Pancreas (tissue), 10 donors: Measurements from ENCODE around the gene TMEM209. TPM values are rescaled to one million over a fixed set of nuclear protein-coding genes. Genes with fewer than 3 reads are reported as not detected.

ENCODE experiments used
- ATAC-seq, 4 donors: fragments of 200-7000 bp; cut with Tn5 transposase; one replicate each; pipeline versions ENCODE4 v1.8.0 to v1.9.1; 2020; ENCODE audit warnings: mild to moderate bottlenecking in 4 of 4, moderate library complexity in 4 of 4
- DNase-seq, 6 donors: peaks; one replicate each; pipeline ENCODE4 v3.0.0-alpha.2; 2020
- FAIRE-seq: peaks from 2 replicates; lab custom pipeline; 2012; peaks lifted over from hg19 to GRCh38; lab: Jason Lieb, UNC
- H3K27ac ChIP-seq, 4 donors: fragments of 200-600 bp; sonication (generic); 1 replicate in 3 of 4; 2 replicates in 1 of 4; pipeline versions ENCODE4 v1.5.0 to v1.8.0; 2020
- H3K27me3 ChIP-seq, 4 donors: fragments of 200-600 bp; one replicate each; pipeline ENCODE4 v1.8.0; 2021
- H3K36me3 ChIP-seq, 3 donors: fragments of 200-600 bp; sonication (generic) in 1 of 3; one replicate each; pipeline versions ENCODE4 v1.5.0 to v1.8.0; 2020 to 2021
- H3K4me1 ChIP-seq, 3 donors: fragments of 200-600 bp; one replicate each; pipeline ENCODE4 v1.8.0; 2021
- H3K4me3 ChIP-seq, 4 donors: fragments of 200-600 bp; sonication (generic) in 2 of 4; one replicate each; pipeline versions ENCODE4 v1.5.0 to v1.8.0; 2020 to 2021
- H3K9me3 ChIP-seq, 4 donors: fragments of 200-600 bp; one replicate each; pipeline ENCODE4 v1.8.0; 2021
- CTCF ChIP-seq, 4 donors: fragments of 200-600 bp; sonication (generic) in 3 of 4; IDR thresholded peaks; one replicate each; pipeline versions ENCODE4 v1.5.0 to v1.8.0; 2021; ENCODE audit warnings: antibody characterized with exemption in 4 of 4
- WGBS, 2 donors: extraction: QIAGEN DNeasy Blood & Tissue Kit; methylation state at CpG; one replicate each; pipeline ENCODE4 v1.1.7; 2013; 5-methylcytosine and 5-hydroxymethylcytosine counted together
- intact Hi-C, 3 donors: fragments of 100-400 bp; cut with DNase I; formaldehyde crosslinking; loops; one replicate each; pipeline versions ENCODE4 v1.11.1 to v1.14.2; 2022
- polyA plus RNA-seq, 2 donors: library from polyadenylated mRNA; stranded (reverse); fragments of 200-250 nt; gene quantifications; one replicate each; pipeline ENCODE4 v1.2.3, GENCODE V29; 2013
- total RNA-seq, 6 donors: library from RNA; stranded (reverse); fragmentation: NEBNext Ultra II Directional in 4 of 6; extraction: Animal tissue kit (Norgen Biotek cat#: 25700) in 4 of 6; gene quantifications; one replicate each; pipeline versions ENCODE4 v1.2.1 to v1.2.4, GENCODE V29; 2021 to 2023
- donor health status: healthy with polysubstance abuse.
- donor health status: DM: no; HTN: no; CAD: no; lungs with moderate emphysema.
- donor health status: DM: no; HTN: no; CAD: no.
- donor health status: control.
- donor health status: control.
- donor health status: Bipolar disorder and iron deficiency.
- donor health status: DM: yes; HTN: yes; CAD: no.
- donor health status: DM: no; HTN: no; CAD: no.
- donor health status: DM: no; HTN: no; CAD: no.
- donor health status: DM: yes; HTN: yes; CAD: no.

Gene TMEM209
- total and polyA plus RNA-seq, 8 donors = 4.2 to 16.1 (median 10.6) TPM

DNA sequence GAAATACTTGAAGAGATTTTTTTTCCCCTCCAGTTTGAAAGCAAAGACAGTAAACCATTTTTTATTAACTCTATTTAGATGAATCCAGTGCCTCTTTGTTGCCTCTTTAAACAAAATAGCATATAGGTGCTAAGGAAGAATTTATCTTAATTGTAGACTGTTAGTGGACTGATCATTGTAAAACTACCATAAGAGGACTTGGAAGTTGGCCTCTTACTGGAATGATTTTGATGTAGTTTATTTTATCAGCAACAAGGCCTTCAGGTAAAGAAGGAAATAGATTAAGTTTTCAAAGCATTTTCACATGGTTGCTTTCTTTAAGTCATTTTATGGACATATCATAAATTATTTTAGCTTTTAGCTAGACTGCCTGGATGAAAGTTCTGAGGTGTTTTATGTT lies 81.7 kb downstream of the TMEM209 start:
- DNase-seq (no peak), FAIRE-seq (no peak), ATAC-seq (no peak)
- H3K36me3 ChIP-seq = peaks cover 6 to 52% (median 16%) of the 10 kb centered on the region in 3 donors
- H3K27me3 ChIP-seq = no peaks in the 10 kb centered on the region
- no peaks in the 10 kb centered on the region for H3K4me1 ChIP-seq
- no peak overlapping the region for H3K27ac ChIP-seq
- H3K4me3 ChIP-seq = no peak overlapping the region
- TF ChIP-seq CTCF (IDR thresholded peaks at IDR 0.05) = no peak
- H3K9me3 ChIP-seq = no peaks in the 10 kb centered on the region
- intact Hi-C loops = no loop called here

DNA sequence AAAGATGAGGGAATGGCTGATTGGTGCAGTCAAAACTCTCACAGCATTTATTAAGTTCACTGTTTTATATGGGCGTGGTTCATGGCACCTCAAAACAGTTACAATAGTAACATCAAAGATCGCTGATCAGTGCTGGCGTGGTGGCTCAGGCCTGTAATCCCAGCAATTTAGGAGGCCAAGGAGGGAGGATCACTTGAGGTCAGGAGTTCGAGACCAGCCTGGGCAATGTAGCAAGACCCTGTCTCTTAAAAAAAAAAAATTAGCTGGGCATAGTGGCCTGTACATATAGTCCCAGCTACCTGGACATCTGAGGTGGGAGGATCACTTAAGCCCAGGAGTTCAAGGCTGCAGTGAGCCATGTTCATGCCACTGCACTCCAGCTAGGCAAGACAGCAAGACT lies 86.4 kb downstream of the TMEM209 start:
- WGBS, 2 donors = 97 to 100% methylated on average over 4 of the region's 4 CpGs
- no peak overlapping the region for H3K27ac ChIP-seq
- H3K36me3 ChIP-seq = peaks cover 5 to 22% (median 7%) of the 10 kb centered on the region in 3 donors
- H3K27me3 ChIP-seq = no peaks in the 10 kb centered on the region
- no peaks in the 10 kb centered on the region for H3K9me3 ChIP-seq
- no peak for ATAC-seq
- no peak for FAIRE-seq
- H3K4me1 ChIP-seq = peaks cover 0 to 10% (median 9%) of the 10 kb centered on the region in 3 donors
- no peak for TF ChIP-seq CTCF (IDR thresholded peaks at IDR 0.05)
- DNase-seq = no peak
- no peak overlapping the region for H3K4me3 ChIP-seq
- intact Hi-C loops = no loop called here

DNA sequence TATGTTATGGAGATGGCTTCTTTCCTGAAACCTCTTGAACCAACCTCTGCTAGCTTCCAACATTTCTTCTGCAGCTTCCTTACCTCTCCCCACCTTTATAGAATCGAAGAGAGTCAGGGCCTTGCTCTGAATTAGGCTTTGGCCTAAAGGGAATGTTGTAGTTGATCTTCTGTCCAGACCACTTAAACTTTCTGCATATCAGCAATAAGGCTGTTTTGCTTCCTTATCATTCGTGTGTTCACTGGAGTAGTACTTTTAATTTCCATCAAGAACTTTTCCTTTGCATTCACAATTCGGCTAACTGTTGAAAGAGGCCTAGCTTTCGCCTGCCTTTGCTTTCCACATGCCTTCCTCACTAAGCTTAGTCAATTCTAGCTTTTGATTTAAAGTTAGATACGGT lies 86.9 kb downstream of the TMEM209 start:
- DNase-seq (no peak), FAIRE-seq (no peak), ATAC-seq (no peak)
- H3K27ac ChIP-seq = no peak overlapping the region
- H3K36me3 ChIP-seq = peaks cover 5 to 17% (median 7%) of the 10 kb centered on the region in 3 donors
- peaks cover 1 to 15% (median 14%) of the 10 kb centered on the region in 3 donors for H3K4me1 ChIP-seq
- no peak for TF ChIP-seq CTCF (IDR thresholded peaks at IDR 0.05)
- H3K4me3 ChIP-seq = no peak overlapping the region
- H3K27me3 ChIP-seq = no peaks in the 10 kb centered on the region
- intact Hi-C loops = no loop called here
- 78 to 95% methylated on average over 5 of the region's 5 CpGs for WGBS, 2 donors
- no peaks in the 10 kb centered on the region for H3K9me3 ChIP-seq

DNA sequence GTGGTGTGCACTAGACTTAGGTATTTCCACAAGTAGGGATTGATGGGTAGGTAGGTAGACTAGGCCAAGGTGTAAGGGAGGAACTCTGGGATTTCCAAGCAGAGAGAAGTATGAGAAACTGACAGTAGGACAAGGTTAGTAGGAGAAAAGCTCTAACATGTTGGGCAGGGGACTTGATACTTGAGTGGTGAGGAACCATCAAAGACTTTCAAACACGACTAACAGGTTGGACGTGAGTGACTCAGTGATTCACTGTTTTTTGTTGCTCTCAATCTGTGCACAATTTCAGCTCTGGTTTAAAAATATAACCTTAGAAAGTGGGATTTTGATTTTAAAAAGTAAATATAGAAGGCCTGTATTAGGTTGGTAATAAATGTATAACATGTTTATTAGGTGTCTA lies 90.4 kb downstream of the TMEM209 start:
- DNase-seq = no peak
- H3K36me3 ChIP-seq = peaks cover 0 to 5% (median 0%) of the 10 kb centered on the region in 3 donors
- H3K27ac ChIP-seq = peak overlapping the region in 1 of 4 donors; percentile 53
- no peaks in the 10 kb centered on the region for H3K27me3 ChIP-seq
- no peak for TF ChIP-seq CTCF (IDR thresholded peaks at IDR 0.05)
- no peak for ATAC-seq
- no peak overlapping the region for H3K4me3 ChIP-seq
- intact Hi-C loops = no loop called here
- FAIRE-seq = no peak
- H3K4me1 ChIP-seq = peaks cover 6 to 29% (median 29%) of the 10 kb centered on the region in 3 donors
- no peaks in the 10 kb centered on the region for H3K9me3 ChIP-seq
- 93 to 97% methylated on average over 2 of the region's 2 CpGs for whole genome bisulfite sequencing, 2 donors

Other genes starting within 250 kb of the TMEM209 start
- gene ZC3HC1, start 154.0 kb downstream of the TMEM209 start, total RNA-seq = 1 to 10 TPM; 3.8 to 7.5 (median 5.2) TPM
- gene ZC3HC1, start 154.0 kb downstream of the TMEM209 start, polyA plus RNA-seq = 10 to 100 TPM in 1 of 2 donors, 1 to 10 TPM in 1; 8.9 to 13.5 TPM
- 10 to 100 TPM; 16.3 to 22.8 (median 21.2) TPM for gene KLHDC10, start 134.9 kb downstream of the TMEM209 start, total RNA-seq
- gene KLHDC10, start 134.9 kb downstream of the TMEM209 start, polyA plus RNA-seq = 10 to 100 TPM in 1 of 2 donors, 1 to 10 TPM in 1; 5.8 to 11.3 TPM
- not detected for gene SSMEM1, start 2.5 kb upstream of the TMEM209 start, total RNA-seq
- under 1 TPM in 1 of 2 donors, not detected in 1; 0.09 TPM for gene SSMEM1, start 2.5 kb upstream of the TMEM209 start, polyA plus RNA-seq
- gene CPA2, start 61.5 kb upstream of the TMEM209 start, total RNA-seq = over 10,000 TPM in 1 of 6 donors, 1,000 to 10,000 TPM in 5; 5,238 to 12,479 (median 6,515) TPM
- gene CPA2, start 61.5 kb upstream of the TMEM209 start, polyA plus RNA-seq = 1,000 to 10,000 TPM; 4,251 to 4,591 TPM
- gene CPA4, start 87.8 kb upstream of the TMEM209 start, total RNA-seq = 10 to 100 TPM in 1 of 6 donors, 1 to 10 TPM in 5; 4.5 to 12.4 (median 5.9) TPM
- gene CPA4, start 87.8 kb upstream of the TMEM209 start, polyA plus RNA-seq = 1 to 10 TPM; 6.9 to 8.4 TPM
- under 1 TPM in 2 of 6 donors, not detected in 4; 0.22 to 0.35 TPM for gene CPA5, start 139.4 kb upstream of the TMEM209 start, total RNA-seq
- under 1 TPM; 0.09 to 0.19 TPM for gene CPA5, start 139.4 kb upstream of the TMEM209 start, polyA plus RNA-seq
- gene CPA1, start 175.1 kb upstream of the TMEM209 start, total RNA-seq = over 10,000 TPM; 17,933 to 50,686 (median 40,969) TPM
- over 10,000 TPM; 12,124 to 14,783 TPM for gene CPA1, start 175.1 kb upstream of the TMEM209 start, polyA plus RNA-seq
- 10 to 100 TPM in 1 of 6 donors, 1 to 10 TPM in 5; 3.5 to 10.3 (median 4.5) TPM for gene CEP41, start 235.6 kb upstream of the TMEM209 start, total RNA-seq
- 1 to 10 TPM; 1.8 to 4.9 TPM for gene CEP41, start 235.6 kb upstream of the TMEM209 start, polyA plus RNA-seq